ENCODE results near the gene RPS6KA3.

RPS6KA3 gene

DNA sequence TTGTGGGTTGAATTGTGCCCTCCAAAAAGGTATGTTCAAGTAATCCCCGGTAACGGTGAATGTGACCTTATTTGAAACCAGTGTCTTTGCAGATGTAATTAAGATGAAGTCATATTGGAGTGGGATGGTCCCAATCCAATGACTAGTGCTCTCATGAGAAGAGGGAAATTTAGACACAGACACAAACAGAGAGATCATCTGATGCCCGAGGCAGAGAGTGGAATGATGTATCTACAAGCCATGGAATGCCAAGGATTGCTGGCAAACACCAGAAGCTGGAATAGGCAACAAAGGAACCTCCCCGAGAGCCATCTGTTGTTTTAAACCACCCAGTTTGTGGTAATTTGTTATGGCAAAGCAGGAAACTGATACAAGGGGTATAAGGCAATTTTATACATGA lies 35.1 kb downstream of the RPS6KA3 start:
- DNase-seq (ENCODE audit: extremely low spot score), result no peak
- POLR2A ChIA-PET, result no interaction called here

DNA sequence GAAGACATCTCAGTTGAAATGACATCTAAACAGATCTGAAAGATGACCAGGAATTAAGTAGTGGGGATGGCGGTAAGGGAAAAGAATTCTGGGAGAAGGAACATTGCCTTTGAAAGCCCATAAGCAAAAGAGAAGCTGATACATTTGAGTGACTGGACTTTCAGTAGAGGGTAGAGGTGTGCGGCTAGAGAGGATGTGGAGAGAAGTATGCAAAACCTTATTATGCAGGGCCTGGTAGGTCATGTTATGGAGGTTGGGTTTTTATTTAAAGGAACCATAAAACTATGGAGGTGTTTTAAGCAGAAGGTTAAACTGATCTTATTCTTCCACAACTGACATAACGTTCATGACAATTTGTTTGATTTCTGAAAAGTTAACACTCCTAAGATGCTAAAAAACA lies 36.3 kb downstream of the RPS6KA3 start:
- POLR2A ChIA-PET, result no interaction called here
- no peak for DNase-seq (ENCODE audit: extremely low spot score)
- TF ChIP-seq FOXK2 (IDR thresholded peaks at IDR 0.05) (no peak), ARNT (IDR thresholded peaks at IDR 0.05) (no peak), SUZ12 (IDR thresholded peaks at IDR 0.05) (no peak), ZNF384 (IDR thresholded peaks at IDR 0.05) (no peak), PKNOX1 (IDR thresholded peaks at IDR 0.05) (no peak), ELF4 (IDR thresholded peaks at IDR 0.05) (no peak), HDGF (IDR thresholded peaks at IDR 0.05; ENCODE audit: borderline replicate concordance) (no peak), FOXM1 (IDR thresholded peaks at IDR 0.05; ENCODE audit: borderline replicate concordance) (no peak), FOXA1 (IDR thresholded peaks at IDR 0.05) (no peak), TARDBP (IDR thresholded peaks at IDR 0.05) (no peak), L3MBTL2 (conservative IDR thresholded peaks at IDR 0.05) (no peak), SP1 (IDR thresholded peaks at IDR 0.05) (no peak), BHLHE40 (IDR thresholded peaks at IDR 0.05; ENCODE audit: borderline replicate concordance) (no peak), CTBP1 (IDR thresholded peaks at IDR 0.05; ENCODE audit: borderline replicate concordance) (no peak), NFRKB (IDR thresholded peaks at IDR 0.05) (no peak), LEF1 (IDR thresholded peaks at IDR 0.05; ENCODE audit: borderline replicate concordance) (no peak)
- CTCF ChIA-PET, result no interaction called here

More for the DNA sequence above, 35.1 kb downstream of the RPS6KA3 start:
- CTCF ChIA-PET, result no interaction called here
- TF ChIP-seq LEF1 (IDR thresholded peaks at IDR 0.05; ENCODE audit: borderline replicate concordance) (no peak), CTBP1 (IDR thresholded peaks at IDR 0.05; ENCODE audit: borderline replicate concordance) (no peak), ZNF384 (IDR thresholded peaks at IDR 0.05) (no peak), BHLHE40 (IDR thresholded peaks at IDR 0.05; ENCODE audit: borderline replicate concordance) (no peak), SP1 (IDR thresholded peaks at IDR 0.05) (no peak), NFRKB (IDR thresholded peaks at IDR 0.05) (no peak), FOXA1 (IDR thresholded peaks at IDR 0.05) (no peak), TARDBP (IDR thresholded peaks at IDR 0.05) (no peak), FOXK2 (IDR thresholded peaks at IDR 0.05) (no peak), FOXM1 (IDR thresholded peaks at IDR 0.05; ENCODE audit: borderline replicate concordance) (no peak), HDGF (IDR thresholded peaks at IDR 0.05; ENCODE audit: borderline replicate concordance) (no peak), ELF4 (IDR thresholded peaks at IDR 0.05) (no peak), SUZ12 (IDR thresholded peaks at IDR 0.05) (no peak), PKNOX1 (IDR thresholded peaks at IDR 0.05) (no peak), L3MBTL2 (conservative IDR thresholded peaks at IDR 0.05) (no peak)

- DNase-seq (ENCODE audit: extremely low spot score), result no peak
- TF ChIP-seq HDGF (IDR thresholded peaks at IDR 0.05; ENCODE audit: borderline replicate concordance), result no peak
- no peak for TF ChIP-seq SP1 (IDR thresholded peaks at IDR 0.05)
- TF ChIP-seq SUZ12 (IDR thresholded peaks at IDR 0.05), result no peak
- TF ChIP-seq PKNOX1 (IDR thresholded peaks at IDR 0.05), result no peak
- TF ChIP-seq FOXA1 (IDR thresholded peaks at IDR 0.05), result no peak
- no peak for TF ChIP-seq L3MBTL2 (conservative IDR thresholded peaks at IDR 0.05)
- TF ChIP-seq NFRKB (IDR thresholded peaks at IDR 0.05), result no peak
- no peak for TF ChIP-seq FOXK2 (IDR thresholded peaks at IDR 0.05)
- TF ChIP-seq ZNF384 (IDR thresholded peaks at IDR 0.05), result no peak
- no peak for TF ChIP-seq ELF4 (IDR thresholded peaks at IDR 0.05)
- TF ChIP-seq FOXM1 (IDR thresholded peaks at IDR 0.05; ENCODE audit: borderline replicate concordance), result no peak
- no peak for TF ChIP-seq LEF1 (IDR thresholded peaks at IDR 0.05; ENCODE audit: borderline replicate concordance)
- no peak for TF ChIP-seq ARNT (IDR thresholded peaks at IDR 0.05)
- TF ChIP-seq CTBP1 (IDR thresholded peaks at IDR 0.05; ENCODE audit: borderline replicate concordance), result no peak
- no peak for TF ChIP-seq TARDBP (IDR thresholded peaks at IDR 0.05)
- TF ChIP-seq BHLHE40 (IDR thresholded peaks at IDR 0.05; ENCODE audit: borderline replicate concordance), result no peak
- CTCF ChIA-PET, result no interaction called here
- POLR2A ChIA-PET, result no interaction called here
Measured at GRCh38 chrX:20229155-20229554, 37.6 kb downstream of the RPS6KA3 start.

- ChIA-PET CTCF (no interaction called here), POLR2A (no interaction called here)
- TF ChIP-seq L3MBTL2 (conservative IDR thresholded peaks at IDR 0.05), result no peak
- TF ChIP-seq HDGF (IDR thresholded peaks at IDR 0.05; ENCODE audit: borderline replicate concordance), result no peak
- TF ChIP-seq ZNF384 (IDR thresholded peaks at IDR 0.05), result no peak
- no peak for TF ChIP-seq ELF4 (IDR thresholded peaks at IDR 0.05)
- TF ChIP-seq PKNOX1 (IDR thresholded peaks at IDR 0.05), result no peak
- TF ChIP-seq FOXA1 (IDR thresholded peaks at IDR 0.05), result no peak
- TF ChIP-seq NFRKB (IDR thresholded peaks at IDR 0.05), result no peak
- TF ChIP-seq LEF1 (IDR thresholded peaks at IDR 0.05; ENCODE audit: borderline replicate concordance), result no peak
- TF ChIP-seq FOXK2 (IDR thresholded peaks at IDR 0.05), result no peak
- no peak for TF ChIP-seq ARNT (IDR thresholded peaks at IDR 0.05)
- no peak for DNase-seq (ENCODE audit: extremely low spot score)
Measured at GRCh38 chrX:20228245-20228644, 38.5 kb downstream of the RPS6KA3 start.

DNA sequence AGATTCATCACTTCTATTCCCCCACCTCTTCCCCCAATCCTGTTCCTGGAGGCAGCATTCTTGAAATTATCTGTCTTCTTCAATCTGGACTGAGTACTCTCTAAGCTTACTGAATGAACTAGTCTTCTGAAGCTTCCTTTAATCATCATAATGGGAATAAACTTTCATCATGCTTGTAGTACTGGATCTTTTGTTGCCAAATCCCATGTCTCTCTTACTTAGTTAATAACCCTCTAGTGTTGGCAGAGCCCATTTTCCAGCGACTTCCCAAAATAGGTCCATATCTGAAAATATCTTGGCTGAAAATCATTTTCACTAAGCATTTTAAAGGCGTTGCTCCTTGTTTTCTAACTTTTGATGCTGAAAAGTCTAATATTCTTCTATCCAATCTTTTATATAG lies 39.6 kb downstream of the RPS6KA3 start:
- ChIA-PET POLR2A (interaction anchor here (0.6 kb wide), 1 partner anchor 38 kb away, joined by 3 read pairs; no protein-coding TSS in a partner anchor), CTCF (interaction anchor here (0.5 kb wide), 1 partner anchor 13 kb away, joined by 3 read pairs; no protein-coding TSS in a partner anchor)

More for the DNA sequence above, 39.6 kb downstream of the RPS6KA3 start:
- DNase-seq (ENCODE audit: extremely low spot score), result no peak
- no peak for TF ChIP-seq ELF4 (IDR thresholded peaks at IDR 0.05)
- no peak for TF ChIP-seq ZNF384 (IDR thresholded peaks at IDR 0.05)
- TF ChIP-seq PKNOX1 (IDR thresholded peaks at IDR 0.05), result no peak
- no peak for TF ChIP-seq FOXK2 (IDR thresholded peaks at IDR 0.05)
- TF ChIP-seq HDGF (IDR thresholded peaks at IDR 0.05; ENCODE audit: borderline replicate concordance), result no peak
- TF ChIP-seq SUZ12 (IDR thresholded peaks at IDR 0.05), result no peak
- no peak for TF ChIP-seq CTBP1 (IDR thresholded peaks at IDR 0.05; ENCODE audit: borderline replicate concordance)
- TF ChIP-seq LEF1 (IDR thresholded peaks at IDR 0.05; ENCODE audit: borderline replicate concordance), result no peak
- TF ChIP-seq FOXM1 (IDR thresholded peaks at IDR 0.05; ENCODE audit: borderline replicate concordance), result no peak
- TF ChIP-seq SP1 (IDR thresholded peaks at IDR 0.05), result no peak
- TF ChIP-seq L3MBTL2 (conservative IDR thresholded peaks at IDR 0.05), result no peak
- no peak for TF ChIP-seq NFRKB (IDR thresholded peaks at IDR 0.05)
- no peak for TF ChIP-seq TARDBP (IDR thresholded peaks at IDR 0.05)
- no peak for TF ChIP-seq ARNT (IDR thresholded peaks at IDR 0.05)
- no peak for TF ChIP-seq FOXA1 (IDR thresholded peaks at IDR 0.05)
- no peak for TF ChIP-seq BHLHE40 (IDR thresholded peaks at IDR 0.05; ENCODE audit: borderline replicate concordance)

All from HEK293T (cell line).